ENCODE data around the gene POLR1E. TPM values are rescaled to one million over a fixed set of nuclear protein-coding genes. Genes with fewer than 3 reads are reported as not detected.

The POLR1E gene
- total RNA-seq, 1 experiment from 2014 or later: 31.4 TPM

DNA sequence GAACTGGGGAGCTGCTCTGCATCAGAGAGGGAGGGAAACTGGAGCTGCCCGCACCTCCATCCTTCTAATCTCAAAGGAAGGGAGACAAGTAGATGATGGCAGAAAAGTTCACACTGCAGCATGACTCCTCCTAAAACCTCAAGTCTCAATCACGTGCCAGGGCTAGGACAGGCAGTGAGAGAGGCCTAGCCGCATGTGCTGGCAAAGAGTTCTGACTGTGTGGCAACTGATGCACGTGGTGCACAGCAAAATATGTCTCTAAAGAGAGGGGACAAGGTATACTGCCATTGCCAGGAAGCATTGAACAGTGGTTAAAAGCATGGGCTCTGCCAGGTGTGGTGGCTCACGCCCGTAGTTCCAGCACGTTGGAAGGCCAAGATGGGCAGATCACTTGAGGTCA, 52.4 kb downstream of the POLR1E start:
- peaks cover 27% of the 10 kb centered on the region; the same call in 1 of the 2 replicates for H3K36me3 Mint-ChIP-seq
- ChIA-PET POLR2A (no interaction called here), CTCF (no interaction called here)
- DNase-seq (ENCODE audit: low spot score) (no peak), ATAC-seq (no peak)
- no peaks in the 10 kb centered on the region for H3K9me3 Mint-ChIP-seq
- TF ChIP-seq PRRX2 (CRISPR knock-in tag; IDR thresholded peaks at IDR 0.05) (no peak), TCF7 (CRISPR knock-in tag; IDR thresholded peaks at IDR 0.05; ENCODE audit: low read depth) (no peak), ZNF263 (CRISPR knock-in tag; IDR thresholded peaks at IDR 0.05; ENCODE audit: low read depth) (no peak), ESRRA (CRISPR knock-in tag; IDR thresholded peaks at IDR 0.05; ENCODE audit: borderline replicate concordance) (no peak), ERG (CRISPR knock-in tag; IDR thresholded peaks at IDR 0.05) (no peak), ZNF532 (CRISPR knock-in tag; IDR thresholded peaks at IDR 0.05; ENCODE audit: borderline replicate concordance) (no peak), CBFB (CRISPR knock-in tag; IDR thresholded peaks at IDR 0.05; ENCODE audit: low read depth) (no peak), JAZF1 (CRISPR knock-in tag; IDR thresholded peaks at IDR 0.05) (no peak), CTCF (IDR thresholded peaks at IDR 0.05) (no peak), MAX (CRISPR knock-in tag; IDR thresholded peaks at IDR 0.05) (no peak), ETV6 (CRISPR knock-in tag; IDR thresholded peaks at IDR 0.05) (no peak), EMX1 (CRISPR knock-in tag; IDR thresholded peaks at IDR 0.05) (no peak), FOXK1 (CRISPR knock-in tag; IDR thresholded peaks at IDR 0.05) (no peak), NFE2L1 (CRISPR knock-in tag; IDR thresholded peaks at IDR 0.05) (no peak), RELA (CRISPR knock-in tag; IDR thresholded peaks at IDR 0.05; ENCODE audit: borderline replicate concordance) (no peak), FOXJ3 (CRISPR knock-in tag; IDR thresholded peaks at IDR 0.05; ENCODE audit: borderline replicate concordance) (no peak), MYBL2 (CRISPR knock-in tag; IDR thresholded peaks at IDR 0.05) (no peak), SP1 (CRISPR knock-in tag; conservative IDR thresholded peaks at IDR 0.05) (no peak), SMAD4 (CRISPR knock-in tag; IDR thresholded peaks at IDR 0.05) (no peak)
- TF ChIP-seq, protein P1, sequence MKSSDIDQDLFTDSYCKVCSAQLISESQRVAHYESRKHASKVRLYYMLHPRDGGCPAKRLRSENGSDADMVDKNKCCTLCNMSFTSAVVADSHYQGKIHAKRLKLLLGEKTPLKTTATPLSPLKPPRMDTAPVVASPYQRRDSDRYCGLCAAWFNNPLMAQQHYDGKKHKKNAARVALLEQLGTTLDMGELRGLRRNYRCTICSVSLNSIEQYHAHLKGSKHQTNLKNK (CRISPR knock-in tag; IDR thresholded peaks at IDR 0.05): no peak
- H3K27me3 Mint-ChIP-seq (ENCODE audit: low read depth): no peaks in the 10 kb centered on the region
- H3K4me3 Mint-ChIP-seq: no peak overlapping the region
- no peak overlapping the region for H3K27ac Mint-ChIP-seq
- H3K4me1 Mint-ChIP-seq: no peaks in the 10 kb centered on the region

DNA sequence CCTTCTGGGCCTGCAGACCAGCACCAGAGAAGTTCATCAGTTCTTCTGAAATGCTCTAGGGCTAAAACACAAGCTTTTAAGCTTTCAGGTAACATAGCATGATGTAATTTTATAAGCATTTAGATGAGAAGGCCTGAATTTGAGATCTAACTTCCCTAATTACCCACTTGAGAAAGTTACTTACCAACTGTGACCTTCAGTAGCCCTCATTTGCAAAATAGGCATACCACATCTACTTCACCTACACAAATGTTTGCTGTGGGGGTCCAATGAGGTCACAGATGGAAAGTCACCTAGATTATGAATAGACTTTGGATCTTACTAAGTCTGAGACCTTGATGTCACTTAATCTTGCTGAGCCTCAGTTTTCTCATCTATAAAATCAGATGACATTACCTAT, 53.9 kb downstream of the POLR1E start:
- DNase-seq (ENCODE audit: low spot score) (no peak), ATAC-seq (no peak)
- POLR2A ChIA-PET: no interaction called here
- H3K9me3 Mint-ChIP-seq: no peaks in the 10 kb centered on the region
- H3K27ac Mint-ChIP-seq: no peak overlapping the region
- H3K4me1 Mint-ChIP-seq: no peaks in the 10 kb centered on the region
- no peak overlapping the region for H3K4me3 Mint-ChIP-seq
- no peaks in the 10 kb centered on the region for H3K27me3 Mint-ChIP-seq (ENCODE audit: low read depth)
- CTCF ChIA-PET: no interaction called here
- peaks cover 27% of the 10 kb centered on the region; the same call in 1 of the 2 replicates for H3K36me3 Mint-ChIP-seq
- TF ChIP-seq ATF6 (CRISPR knock-in tag; IDR thresholded peaks at IDR 0.05): no peak
- TF ChIP-seq SMAD4 (CRISPR knock-in tag; IDR thresholded peaks at IDR 0.05): no peak
- TF ChIP-seq ZNF219 (CRISPR knock-in tag; IDR thresholded peaks at IDR 0.05; ENCODE audit: borderline replicate concordance): no peak
- TF ChIP-seq CBFB (CRISPR knock-in tag; IDR thresholded peaks at IDR 0.05; ENCODE audit: low read depth): no peak
- TF ChIP-seq ZNF263 (CRISPR knock-in tag; IDR thresholded peaks at IDR 0.05; ENCODE audit: low read depth): no peak
- TF ChIP-seq JAZF1 (CRISPR knock-in tag; IDR thresholded peaks at IDR 0.05): no peak
- no peak for TF ChIP-seq NFYB (CRISPR knock-in tag; conservative IDR thresholded peaks at IDR 0.05; ENCODE audit: low read depth)
- TF ChIP-seq MYBL2 (CRISPR knock-in tag; IDR thresholded peaks at IDR 0.05): no peak
- TF ChIP-seq ERG (CRISPR knock-in tag; IDR thresholded peaks at IDR 0.05): no peak
- TF ChIP-seq RORB (CRISPR knock-in tag; IDR thresholded peaks at IDR 0.05): no peak

Data from WTC11 (cell line).